ENCODE results near the gene RORC. TPM values are rescaled to one million over a fixed set of nuclear protein-coding genes. Genes with fewer than 3 reads are reported as not detected.

Gene RORC
- total RNA-seq, 6 donors from 2014 or later, result 10.3 to 46.2 (median 24.1) TPM

DNA sequence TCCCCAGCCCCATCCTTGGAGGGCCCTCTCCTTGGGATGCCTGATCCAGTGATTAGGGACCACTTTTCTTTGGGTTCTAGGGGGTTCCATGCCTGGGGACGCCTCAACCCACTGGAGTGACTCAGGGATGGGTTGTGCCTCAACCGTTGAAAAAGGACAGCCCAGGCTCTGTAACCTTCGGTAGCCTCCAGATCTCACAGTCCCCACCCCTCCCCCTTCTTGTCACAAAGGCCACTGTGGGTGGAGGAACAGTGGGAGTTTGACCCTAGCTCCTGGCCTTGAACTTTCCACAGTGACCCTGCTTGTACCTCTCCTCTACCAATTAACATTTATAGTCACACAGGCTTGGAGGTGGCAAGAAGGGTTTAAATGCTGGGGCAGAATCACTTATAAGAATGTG, 2.6 kb upstream of the RORC start:
- Histone ChIP-seq H3K27ac (no peak overlapping the region), H3K4me3 (no peak overlapping the region), H3K4me1 (peaks cover 26 to 56% (median 43%) of the 10 kb centered on the region in 4 donors), H3K9me3 (no peaks in the 10 kb centered on the region), H3K27me3 (peaks cover 0 to 18% (median 12%) of the 10 kb centered on the region in 4 donors), H3K36me3 (no peaks in the 10 kb centered on the region)
- ATAC-seq (ENCODE audit: low FRiP score in 2 of 2), result no peak
- WGBS, 2 donors, result 52 to 60% methylated on average over 2 to 3 of the region's 3 CpGs
- TF ChIP-seq POLR2A (IDR thresholded peaks at IDR 0.05) (no peak), EP300 (IDR thresholded peaks at IDR 0.05) (no peak), POLR2AphosphoS5 (IDR thresholded peaks at IDR 0.05) (no peak), CTCF (IDR thresholded peaks at IDR 0.05) (no peak)
- DNase-seq, result no peak

GRCh38 chr1:151833172-151833900, 1.7 kb upstream of the RORC start:
- TF ChIP-seq POLR2A (IDR thresholded peaks at IDR 0.05), result no peak
- no peak for TF ChIP-seq CTCF (IDR thresholded peaks at IDR 0.05)
- TF ChIP-seq POLR2AphosphoS5 (IDR thresholded peaks at IDR 0.05), result no peak
- no peak for TF ChIP-seq EP300 (IDR thresholded peaks at IDR 0.05)
- Histone ChIP-seq H3K36me3 (no peaks in the 10 kb centered on the region), H3K9me3 (no peaks in the 10 kb centered on the region), H3K27ac (peak overlapping the region in 1 of 4 donors; percentile 84), H3K4me3 (no peak overlapping the region), H3K4me1 (peaks cover 26 to 56% (median 42%) of the 10 kb centered on the region in 4 donors), H3K27me3 (peaks cover 0 to 9% (median 4%) of the 10 kb centered on the region in 4 donors)
- DNase-seq (no peak), ATAC-seq (ENCODE audit: low FRiP score in 2 of 2) (no peak)
- 78 to 84% methylated on average over 7 to 8 of the region's 8 CpGs for WGBS, 2 donors

- H3K4me1 ChIP-seq, result peaks cover 24 to 53% (median 38%) of the 10 kb centered on the region in 4 donors
- peak overlapping the region in 2 of 4 donors; percentile 60 to 84 for H3K27ac ChIP-seq
- ATAC-seq (ENCODE audit: low FRiP score in 2 of 2) (peak; percentile 23 to 80), DNase-seq (peak; percentile 92 to 93)
- H3K27me3 ChIP-seq, result no peaks in the 10 kb centered on the region
- no peaks in the 10 kb centered on the region for H3K36me3 ChIP-seq
- TF ChIP-seq POLR2AphosphoS5 (IDR thresholded peaks at IDR 0.05) (peak; percentile 52 to 72), POLR2A (IDR thresholded peaks at IDR 0.05) (peak in 1 of 4 donors; percentile 12), EP300 (IDR thresholded peaks at IDR 0.05) (peak in 1 of 4 donors; percentile 86), CTCF (IDR thresholded peaks at IDR 0.05) (no peak)
- no peaks in the 10 kb centered on the region for H3K9me3 ChIP-seq
- H3K4me3 ChIP-seq, result no peak overlapping the region
- WGBS, 2 donors, result 56 to 60% methylated on average over 9 to 10 of the region's 10 CpGs
Measured at GRCh38 chr1:151832318-151832980, 847 bp upstream of the RORC start.

GRCh38 chr1:151831256-151831591, 378 bp downstream of the RORC start:
- Histone ChIP-seq H3K27ac (peak overlapping the region; percentile 38 to 84 (median 61)), H3K4me1 (peaks cover 24 to 49% (median 34%) of the 10 kb centered on the region in 4 donors), H3K9me3 (no peaks in the 10 kb centered on the region), H3K4me3 (peak overlapping the region; percentile 30 to 52 (median 46)), H3K36me3 (no peaks in the 10 kb centered on the region), H3K27me3 (no peaks in the 10 kb centered on the region)
- ATAC-seq (ENCODE audit: low FRiP score in 2 of 2) (no peak), DNase-seq (no peak)
- WGBS, 2 donors, result 47 to 56% methylated on average over 3 to 4 of the region's 4 CpGs
- TF ChIP-seq EP300 (IDR thresholded peaks at IDR 0.05) (no peak), POLR2A (IDR thresholded peaks at IDR 0.05) (no peak), CTCF (IDR thresholded peaks at IDR 0.05) (no peak), POLR2AphosphoS5 (IDR thresholded peaks at IDR 0.05) (no peak)
